ENCODE results near the gene FAF1. TPM values are rescaled to one million over a fixed set of nuclear protein-coding genes. Genes with fewer than 3 reads are reported as not detected.

FAF1 gene
- total RNA-seq, 4 donors from 2014 or later = 46.1 to 72.2 (median 52.2) TPM

GRCh38 chr1:50568782-50569181, 391.3 kb downstream of the FAF1 start:
- no peak for TF ChIP-seq CTCF (IDR thresholded peaks at IDR 0.05; ENCODE audit: low read depth)

GRCh38 chr1:50566405-50566804, 393.7 kb downstream of the FAF1 start:
- no peak for TF ChIP-seq CTCF (IDR thresholded peaks at IDR 0.05; ENCODE audit: low read depth)

GRCh38 chr1:50564417-50564816, 395.6 kb downstream of the FAF1 start:
- no peak for TF ChIP-seq CTCF (IDR thresholded peaks at IDR 0.05; ENCODE audit: low read depth)

GRCh38 chr1:50562106-50562505, 398.0 kb downstream of the FAF1 start:
- TF ChIP-seq CTCF (IDR thresholded peaks at IDR 0.05; ENCODE audit: low read depth) = no peak

- no peak for TF ChIP-seq CTCF (IDR thresholded peaks at IDR 0.05; ENCODE audit: low read depth)
Measured at GRCh38 chr1:50559421-50559820, 400.6 kb downstream of the FAF1 start.

- TF ChIP-seq CTCF (IDR thresholded peaks at IDR 0.05; ENCODE audit: low read depth) = no peak
Measured at GRCh38 chr1:50553921-50554320, 406.1 kb downstream of the FAF1 start.

- no peak for TF ChIP-seq CTCF (IDR thresholded peaks at IDR 0.05; ENCODE audit: low read depth)
Measured at GRCh38 chr1:50548243-50548642, 411.8 kb downstream of the FAF1 start.
